GM20000 (cell line): ENCODE data around the gene MCM7.
"Not testable (repeated sequence)": the region's sequence is repeated elsewhere in the genome, so short reads cannot be mapped to it uniquely, and the experiment has no call there.

Experiments used
- DNase-seq: peaks from one replicate; pipeline ENCODE4 v3.0.0; 2012; ENCODE audit warnings: low spot score
- TF ChIP-seq, protein P1 (sequence below): IDR thresholded peaks from 2 replicates; pipeline ENCODE4 v1.5.1; 2012; ENCODE audit warnings: mild to moderate bottlenecking, control low read depth; ENCODE audit errors: extremely low read depth, missing control alignments

The MCM7 gene

DNA sequence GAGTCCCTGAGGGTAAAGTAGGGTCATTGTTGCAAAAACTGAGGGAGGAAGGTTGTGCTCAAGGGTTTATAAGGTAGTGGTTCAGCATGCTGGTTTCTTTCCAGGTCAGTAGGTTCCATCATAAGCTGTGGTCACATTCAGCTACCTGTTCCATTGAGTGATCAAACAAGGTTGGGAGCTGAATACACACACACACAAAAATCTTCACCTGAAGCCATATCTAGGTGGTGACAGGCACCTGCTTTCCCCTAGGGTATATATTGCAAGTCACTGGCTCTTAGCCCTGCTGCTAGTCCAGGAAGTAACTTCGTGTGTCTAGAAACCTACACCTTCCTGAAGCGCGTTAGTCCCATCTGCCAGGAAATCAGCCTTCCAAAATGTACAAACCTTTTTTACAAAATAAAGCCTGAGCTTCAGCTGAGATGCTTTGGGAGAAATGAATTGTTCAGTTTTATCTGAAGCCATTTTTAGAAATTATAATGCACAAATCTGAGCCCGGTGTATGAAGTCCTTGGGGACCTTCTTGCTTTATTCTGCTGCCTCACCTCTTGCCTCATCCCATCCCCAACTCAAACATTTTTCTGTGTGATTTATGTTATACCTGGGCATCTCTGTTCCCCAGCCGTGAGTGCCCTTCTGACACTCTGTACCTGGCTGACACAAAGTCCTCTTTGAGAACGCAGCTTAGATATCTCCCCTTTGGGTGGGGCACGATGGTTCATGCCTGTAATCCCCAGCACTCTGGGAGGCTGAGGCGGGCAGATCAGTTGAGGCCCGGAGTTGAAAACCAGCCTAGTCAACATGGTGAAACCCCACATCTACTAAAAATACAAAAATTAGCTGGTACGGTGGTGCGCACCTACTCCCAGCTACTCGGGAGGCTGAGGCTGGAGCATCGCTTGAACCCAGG lies 36.9 kb upstream of the MCM7 start:
- no peak for DNase-seq
- TF ChIP-seq, protein P1, sequence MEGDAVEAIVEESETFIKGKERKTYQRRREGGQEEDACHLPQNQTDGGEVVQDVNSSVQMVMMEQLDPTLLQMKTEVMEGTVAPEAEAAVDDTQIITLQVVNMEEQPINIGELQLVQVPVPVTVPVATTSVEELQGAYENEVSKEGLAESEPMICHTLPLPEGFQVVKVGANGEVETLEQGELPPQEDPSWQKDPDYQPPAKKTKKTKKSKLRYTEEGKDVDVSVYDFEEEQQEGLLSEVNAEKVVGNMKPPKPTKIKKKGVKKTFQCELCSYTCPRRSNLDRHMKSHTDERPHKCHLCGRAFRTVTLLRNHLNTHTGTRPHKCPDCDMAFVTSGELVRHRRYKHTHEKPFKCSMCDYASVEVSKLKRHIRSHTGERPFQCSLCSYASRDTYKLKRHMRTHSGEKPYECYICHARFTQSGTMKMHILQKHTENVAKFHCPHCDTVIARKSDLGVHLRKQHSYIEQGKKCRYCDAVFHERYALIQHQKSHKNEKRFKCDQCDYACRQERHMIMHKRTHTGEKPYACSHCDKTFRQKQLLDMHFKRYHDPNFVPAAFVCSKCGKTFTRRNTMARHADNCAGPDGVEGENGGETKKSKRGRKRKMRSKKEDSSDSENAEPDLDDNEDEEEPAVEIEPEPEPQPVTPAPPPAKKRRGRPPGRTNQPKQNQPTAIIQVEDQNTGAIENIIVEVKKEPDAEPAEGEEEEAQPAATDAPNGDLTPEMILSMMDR = no peak

DNA sequence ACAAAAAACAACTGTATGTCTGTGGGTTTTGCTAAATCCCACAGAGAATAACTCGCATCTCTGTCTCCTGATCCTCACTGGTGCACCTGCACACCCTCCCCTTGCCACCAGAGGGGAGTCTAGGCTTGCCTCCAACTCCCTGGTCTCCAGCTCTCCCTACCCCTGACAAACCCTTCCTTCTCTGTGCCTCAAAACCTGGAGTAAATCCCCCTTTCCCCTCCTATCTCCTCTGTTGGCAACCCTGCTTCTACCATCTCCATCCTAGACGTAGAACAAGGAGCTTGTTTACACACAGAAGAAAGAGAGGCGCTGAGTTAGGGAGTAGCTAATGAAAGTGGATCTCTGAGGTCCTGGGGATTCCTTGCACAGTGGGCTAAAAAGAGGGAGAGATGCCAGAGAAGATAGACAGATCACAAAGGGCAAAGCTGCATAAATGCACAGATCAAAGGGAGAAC lies 31.5 kb upstream of the MCM7 start:
- TF ChIP-seq, protein P1 = peak; percentile 92
- peak; percentile 78 for DNase-seq

DNA sequence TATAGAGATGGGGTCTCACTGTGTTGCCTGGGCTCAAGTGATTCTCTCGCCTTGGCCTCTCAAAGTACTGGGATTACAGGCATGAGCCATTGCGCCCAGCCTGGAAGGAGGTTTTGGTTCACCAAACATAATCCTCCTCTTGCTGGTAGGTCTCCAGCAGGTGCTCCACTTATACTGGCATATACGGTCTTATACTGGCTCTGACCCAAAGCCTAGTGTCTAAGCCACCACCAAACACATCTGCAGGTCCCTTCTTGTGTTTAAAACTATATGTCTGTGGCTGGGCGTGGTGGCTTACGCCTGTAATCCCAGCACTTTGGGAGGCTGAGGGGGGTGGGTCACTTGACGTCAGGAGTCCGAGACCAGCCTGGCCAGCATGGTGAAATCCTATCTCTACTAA lies 30.9 kb upstream of the MCM7 start:
- no peak for DNase-seq
- TF ChIP-seq, protein P1 = no peak

DNA sequence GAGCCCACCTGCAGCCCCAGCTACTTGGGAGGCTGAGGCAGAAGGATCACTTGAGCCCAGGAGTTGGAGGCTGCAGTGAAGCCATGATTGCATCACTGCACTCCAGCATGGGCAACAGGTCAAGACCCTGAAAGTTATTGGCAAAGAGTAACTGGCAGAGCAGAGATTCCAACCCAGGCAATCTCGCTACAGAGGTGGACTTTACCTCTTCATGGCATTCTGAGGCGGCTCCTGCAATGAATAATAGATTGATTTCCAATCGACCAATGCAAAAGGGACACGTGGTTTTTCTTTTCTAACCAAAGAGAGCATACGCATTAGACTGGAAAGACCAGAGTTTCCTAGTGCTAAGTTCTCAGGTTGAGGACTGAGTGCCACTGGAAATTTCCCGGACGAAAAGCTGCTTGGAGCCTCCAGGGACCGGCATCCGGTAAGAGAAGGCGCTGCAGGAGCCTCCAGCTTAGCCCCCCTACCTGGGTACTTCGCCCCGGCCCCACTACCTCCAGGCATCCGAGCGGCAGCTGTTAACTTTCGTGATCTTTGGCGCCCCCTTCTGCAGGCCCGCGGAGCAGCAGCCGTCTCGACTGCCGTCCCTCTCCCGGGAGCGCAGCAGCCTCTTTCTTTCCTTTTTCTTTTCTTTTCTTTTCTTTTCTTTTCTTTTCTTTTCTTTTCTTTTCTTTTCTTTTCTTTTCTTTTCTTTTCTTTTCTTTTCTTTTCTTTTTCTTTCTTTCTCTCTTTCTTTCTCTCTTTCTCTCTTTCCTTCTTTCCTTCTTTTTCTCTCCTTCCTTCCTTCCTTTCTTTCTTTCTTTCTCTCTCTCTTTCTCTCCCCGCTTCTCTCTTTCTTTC lies 29.6 kb upstream of the MCM7 start:
- DNase-seq = peak; percentile 80
- TF ChIP-seq, protein P1 = peak; percentile 93

DNA sequence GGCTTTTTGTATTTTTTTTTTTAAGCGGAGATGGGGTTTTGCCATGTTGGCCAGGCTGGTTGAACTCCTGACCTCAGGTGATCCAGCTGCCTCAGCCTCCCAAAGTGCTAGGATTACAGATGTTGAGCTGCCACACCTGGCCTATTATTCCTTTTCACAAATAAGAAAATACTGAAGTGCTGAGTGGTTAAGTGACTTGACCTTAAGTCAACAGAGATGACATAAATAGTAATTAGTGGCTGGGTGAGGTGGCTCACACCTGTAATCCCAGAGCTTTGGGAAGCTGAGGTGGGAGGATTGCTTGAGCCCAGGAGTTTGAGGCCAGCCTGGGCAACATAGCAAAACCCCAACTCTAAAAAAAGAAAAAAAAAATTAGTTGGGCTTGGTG lies 29.0 kb upstream of the MCM7 start:
- not testable (repeated sequence) for DNase-seq

DNA sequence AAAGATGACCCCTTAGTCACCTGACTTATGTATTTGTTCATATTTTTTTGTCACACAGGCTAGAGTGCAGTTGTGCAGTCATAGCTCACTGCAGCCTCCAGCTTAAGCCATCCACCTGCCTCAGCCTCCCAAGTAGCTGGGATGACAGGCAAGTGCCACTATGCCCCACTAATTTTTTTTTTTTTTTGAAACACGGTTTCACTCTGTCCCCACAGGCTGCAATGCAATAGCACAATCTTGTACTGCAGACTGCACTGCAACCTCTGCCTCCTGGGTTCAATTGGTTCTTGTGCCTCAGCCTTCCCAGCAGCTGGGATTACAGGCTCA lies 27.4 kb upstream of the MCM7 start:
- TF ChIP-seq, protein P1 = no peak
- DNase-seq = no peak

DNA sequence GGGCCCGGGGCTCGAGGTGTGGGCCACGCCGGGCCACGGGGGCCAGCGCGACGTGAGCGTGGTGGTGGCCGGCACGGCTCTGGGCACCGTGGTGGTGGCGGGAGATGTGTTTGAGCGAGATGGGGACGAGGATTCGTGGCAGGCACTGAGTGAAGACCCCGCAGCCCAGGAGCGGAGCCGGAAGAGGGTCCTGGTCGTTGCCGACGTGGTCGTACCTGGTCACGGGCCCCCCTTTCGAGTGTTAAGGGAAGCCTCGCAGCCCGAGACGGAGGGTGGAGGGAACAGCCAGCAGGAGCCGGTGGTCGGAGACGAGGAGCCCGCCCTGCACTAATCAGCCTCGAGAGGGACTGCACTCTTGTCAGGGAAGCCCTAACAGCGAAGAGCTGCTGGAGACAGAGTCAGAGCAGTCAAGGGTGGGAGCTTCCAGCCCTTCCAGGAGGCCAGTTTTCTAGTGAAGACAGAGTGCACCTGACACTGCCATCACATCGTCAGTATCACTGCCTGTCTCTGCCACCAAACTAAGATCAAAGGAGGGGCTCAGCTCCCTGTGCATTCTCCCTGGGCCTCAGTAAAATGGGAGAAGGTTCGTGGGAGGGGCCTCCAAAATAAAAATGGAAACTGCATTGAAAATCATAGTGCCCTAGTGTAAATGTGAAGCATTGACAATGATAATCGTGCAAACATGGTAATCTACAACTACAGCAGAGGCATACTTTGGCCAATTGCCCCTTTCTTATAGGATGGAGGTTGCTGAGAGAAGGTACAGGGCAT lies 26.9 kb upstream of the MCM7 start:
- TF ChIP-seq, protein P1 = no peak
- peak; percentile 45 for DNase-seq
